ENCODE results near the gene ANO4. TPM values are rescaled to one million over a fixed set of nuclear protein-coding genes. Genes with fewer than 3 reads are reported as not detected.

ANO4 gene
- total and polyA plus RNA-seq, 2 of the 8 experiments (the other 6 are each of a cell fraction or from before 2014, with no cell fraction given), result 1.1 to 3.4 TPM

DNA sequence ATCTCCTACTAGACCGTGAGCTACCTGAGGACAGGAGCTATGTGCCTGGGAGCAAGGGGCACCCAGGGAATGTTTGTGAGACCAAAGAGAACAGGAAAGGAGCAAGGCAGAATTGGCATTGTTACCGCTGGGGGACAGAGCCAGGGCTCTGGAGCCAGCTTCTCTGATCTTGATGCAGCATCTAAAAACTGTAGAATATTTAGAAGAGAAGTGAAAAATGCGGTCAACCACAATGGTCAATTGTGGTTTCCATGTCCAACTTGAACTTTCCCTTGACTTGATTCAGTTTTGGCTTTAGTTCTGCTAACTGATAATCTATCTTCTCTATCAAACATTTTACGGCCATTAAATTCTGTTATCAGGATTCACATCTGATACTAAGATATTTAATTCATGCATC lies 201.2 kb downstream of the ANO4 start (continued):
- no peak for TF ChIP-seq EP300 (IDR thresholded peaks at IDR 0.05; ENCODE audit: borderline replicate concordance in 1 of 2, low read depth in 2 of 2, low read length in 2 of 2)
